IPS-18a (cell line): Measurements from ENCODE around the gene ETDB.

ENCODE experiments used
- H3K27ac ChIP-seq: one replicate; pipeline ENCODE4 v1.5.1; 2013; ENCODE audit warnings: low read length
- H3K27me3 ChIP-seq: one replicate; pipeline ENCODE4 v1.6.1; 2013; ENCODE audit warnings: mild to moderate bottlenecking, low read length; ENCODE audit not compliant: control insufficient read depth, insufficient read depth
- H3K36me3 ChIP-seq: one replicate; pipeline ENCODE4 v1.6.1; 2013; ENCODE audit warnings: low read depth, low read length; ENCODE audit not compliant: control insufficient read depth
- H3K4me1 ChIP-seq: one replicate; pipeline ENCODE4 v1.6.1; 2013; ENCODE audit warnings: low read depth, low read length; ENCODE audit not compliant: control insufficient read depth
- H3K4me3 ChIP-seq: one replicate; pipeline ENCODE4 v1.5.1; 2013; ENCODE audit warnings: low read length
- H3K9ac ChIP-seq: one replicate; pipeline ENCODE4 v1.6.1; 2013; ENCODE audit warnings: mild to moderate bottlenecking, low read length, moderate library complexity
- H3K9me3 ChIP-seq: one replicate; pipeline ENCODE4 v1.6.1; 2013; ENCODE audit warnings: low read depth, low read length; ENCODE audit not compliant: control insufficient read depth

The ETDB gene

GRCh38 chrX:135095715-135096114 lies 24.6 kb downstream of the ETDB start:
- peaks cover 9% of the 10 kb centered on the region for H3K27me3 ChIP-seq
- H3K9me3 ChIP-seq = no peaks in the 10 kb centered on the region
- no peaks in the 10 kb centered on the region for H3K4me1 ChIP-seq
- H3K4me3 ChIP-seq = no peak overlapping the region
- H3K36me3 ChIP-seq = no peaks in the 10 kb centered on the region
- H3K27ac ChIP-seq = no peak overlapping the region
- H3K9ac ChIP-seq = no peak overlapping the region

DNA sequence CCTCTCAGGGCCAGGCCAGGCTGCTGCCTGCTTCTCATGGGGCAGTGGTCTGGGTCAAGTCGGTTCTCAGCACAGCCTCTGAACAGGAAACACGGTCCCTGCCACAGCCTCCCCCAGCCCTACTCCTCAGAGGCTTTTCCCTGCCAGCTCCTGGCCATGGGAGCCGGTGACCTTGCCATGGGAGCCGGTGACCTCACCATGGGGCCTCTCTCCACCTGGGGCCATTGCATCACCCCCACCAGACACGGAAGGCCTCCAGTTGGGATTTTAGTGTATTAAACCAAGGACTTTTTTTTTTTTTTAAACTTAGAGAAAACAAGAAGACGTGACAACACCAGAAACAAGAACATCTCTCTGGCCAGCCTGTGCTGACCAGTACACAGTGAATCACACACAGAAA lies 25.6 kb downstream of the ETDB start:
- Histone ChIP-seq H3K36me3 (no peaks in the 10 kb centered on the region), H3K9me3 (no peaks in the 10 kb centered on the region), H3K9ac (no peak overlapping the region), H3K4me3 (no peak overlapping the region), H3K27me3 (peaks cover 6% of the 10 kb centered on the region), H3K27ac (no peak overlapping the region), H3K4me1 (no peaks in the 10 kb centered on the region)

- peaks cover 3% of the 10 kb centered on the region for H3K9me3 ChIP-seq
- H3K4me1 ChIP-seq = no peaks in the 10 kb centered on the region
- H3K9ac ChIP-seq = no peak overlapping the region
- H3K36me3 ChIP-seq = no peaks in the 10 kb centered on the region
- no peaks in the 10 kb centered on the region for H3K27me3 ChIP-seq
- no peak overlapping the region for H3K4me3 ChIP-seq
- H3K27ac ChIP-seq = no peak overlapping the region
Observed at GRCh38 chrX:135089126-135089525, 31.2 kb downstream of the ETDB start.

GRCh38 chrX:135087867-135088266 lies 32.5 kb downstream of the ETDB start:
- no peak overlapping the region for H3K9ac ChIP-seq
- no peak overlapping the region for H3K27ac ChIP-seq
- no peak overlapping the region for H3K4me3 ChIP-seq
- H3K4me1 ChIP-seq = no peaks in the 10 kb centered on the region
- H3K27me3 ChIP-seq = no peaks in the 10 kb centered on the region
- no peaks in the 10 kb centered on the region for H3K36me3 ChIP-seq
- peaks cover 3% of the 10 kb centered on the region for H3K9me3 ChIP-seq

DNA sequence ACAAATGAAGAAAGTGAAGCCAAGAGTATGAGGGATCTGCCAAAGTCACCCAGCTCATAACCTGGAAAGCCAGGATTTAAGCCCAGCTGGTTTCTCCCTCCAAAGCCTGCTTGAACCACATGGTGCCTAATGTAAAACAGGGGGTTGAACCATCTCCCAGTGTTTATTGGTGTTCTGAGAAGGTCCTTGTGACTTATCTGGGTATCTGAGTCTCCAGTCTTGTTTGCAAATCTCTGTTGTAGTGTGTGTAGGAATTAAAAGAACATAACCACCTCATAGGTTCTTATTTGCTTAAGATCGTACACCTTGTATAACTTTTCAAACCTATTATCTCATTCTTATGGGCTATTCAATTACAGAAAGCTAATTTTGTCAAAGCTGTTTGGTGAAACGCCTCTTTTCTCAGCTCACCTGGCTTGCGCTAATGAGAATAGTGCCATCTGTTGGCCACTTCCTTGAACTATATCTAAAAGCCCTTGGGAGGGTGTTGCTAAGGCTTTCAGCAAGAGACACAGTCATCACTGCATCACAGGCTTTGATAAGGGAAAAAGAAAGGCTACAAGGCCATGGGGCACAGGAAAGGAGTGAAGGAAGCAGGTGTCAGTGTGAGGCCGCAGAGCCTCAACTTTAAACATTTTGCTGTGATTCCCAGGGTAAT lies 34.0 kb downstream of the ETDB start:
- H3K9ac ChIP-seq = no peak overlapping the region
- H3K4me3 ChIP-seq = no peak overlapping the region
- H3K9me3 ChIP-seq = peaks cover 3% of the 10 kb centered on the region
- no peaks in the 10 kb centered on the region for H3K27me3 ChIP-seq
- no peaks in the 10 kb centered on the region for H3K4me1 ChIP-seq
- H3K27ac ChIP-seq = no peak overlapping the region
- H3K36me3 ChIP-seq = no peaks in the 10 kb centered on the region

GRCh38 chrX:135081693-135082404 lies 38.5 kb downstream of the ETDB start:
- H3K36me3 ChIP-seq = no peaks in the 10 kb centered on the region
- no peak overlapping the region for H3K27ac ChIP-seq
- H3K27me3 ChIP-seq = no peaks in the 10 kb centered on the region
- no peaks in the 10 kb centered on the region for H3K4me1 ChIP-seq
- H3K9me3 ChIP-seq = peaks cover 7% of the 10 kb centered on the region
- no peak overlapping the region for H3K4me3 ChIP-seq
- no peak overlapping the region for H3K9ac ChIP-seq
